SK-N-SH (cell line): ENCODE data around the gene BMP6. TPM values are rescaled to one million over a fixed set of nuclear protein-coding genes. Genes with fewer than 3 reads are reported as not detected.

Experiments
- CTCF ChIA-PET: fragments of 300-600, 350-600 bp; formaldehyde crosslinking; extraction: SDS; loops from one replicate; lab custom pipeline; 2021; lab: Yijun Ruan, JAX
- POLR2A ChIA-PET: fragments of 350-600 bp; sonication (Branson Sonifier 250); formaldehyde crosslinking; extraction: SDS; loops from one replicate; lab custom pipeline; 2020; ENCODE audit warnings: antibody characterized with exemption, inconsistent platforms; lab: Yijun Ruan, JAX
- DNase-seq: peaks from one replicate; pipeline ENCODE4 v3.0.0; 2012
- H2AFZ ChIP-seq: fragments of 200-600 bp; sonication (generic); 2 replicates; pipeline ENCODE4 v1.8.1; 2016; ENCODE audit warnings: antibody characterized with exemption, mild to moderate bottlenecking, low read depth
- H3F3A ChIP-seq: fragments of 200-600 bp; sonication (generic); replicated peaks from 2 replicates; pipeline ENCODE3; 2016; ENCODE audit warnings: antibody characterized with exemption, mild to moderate bottlenecking; ENCODE audit not compliant: insufficient read depth
- H3K27ac ChIP-seq, 2 experiments: fragments of 200-500 bp in 1 of 2; fragments of 200-600 bp in 1 of 2; sonication (Bioruptor generic) in 1 of 2; sonication (generic), shearing (Covaris generic) in 1 of 2; 2 replicates each; pipeline versions ENCODE4 v1.5.1 to v1.6.1; 2014 to 2016; ENCODE audit warnings: low read depth in 2 of 2, inconsistent platforms in 1 of 2, low read length in 1 of 2, mild to moderate bottlenecking in 1 of 2, mixed read lengths in 1 of 2
- H3K27me3 ChIP-seq: fragments of 200-600 bp; sonication (generic), shearing (Covaris generic); 2 replicates; pipeline ENCODE4 v1.6.1; 2016; ENCODE audit warnings: mixed run types; ENCODE audit not compliant: insufficient read depth
- H3K36me3 ChIP-seq, 2 experiments: fragments of 200-500 bp in 1 of 2; fragments of 200-600 bp in 1 of 2; sonication (Bioruptor generic) in 1 of 2; sonication (generic) in 1 of 2; replicated peaks in 1 of 2; 2 replicates each; pipeline versions ENCODE3 to v1.5.1; 2014 to 2016; ENCODE audit warnings: low read length in 1 of 2, mild to moderate bottlenecking in 1 of 2; ENCODE audit not compliant: insufficient read depth in 2 of 2, control insufficient read depth in 1 of 2
- H3K4me1 ChIP-seq, 2 experiments: fragments of 200-500 bp in 1 of 2; fragments of 200-600 bp in 1 of 2; sonication (Bioruptor generic) in 1 of 2; sonication (generic), shearing (Covaris generic) in 1 of 2; 2 replicates each; pipeline versions ENCODE4 v1.5.1 to v1.6.1; 2014 to 2016; ENCODE audit warnings: low read depth in 1 of 2, low read length in 1 of 2, mixed run types in 1 of 2; ENCODE audit not compliant: insufficient read depth in 2 of 2, control insufficient read depth in 1 of 2
- H3K4me2 ChIP-seq: fragments of 200-600 bp; sonication (generic), shearing (Covaris generic); 2 replicates; pipeline ENCODE4 v1.6.1; 2017; ENCODE audit warnings: mixed run types
- H3K4me3 ChIP-seq, 2 experiments: fragments of 200-500 bp in 1 of 2; fragments of 200-600 bp in 1 of 2; sonication (Bioruptor generic) in 1 of 2; sonication (generic), shearing (Covaris generic) in 1 of 2; 2 replicates each; pipeline versions ENCODE4 v1.5.1 to v1.8.1; 2014 to 2016; ENCODE audit warnings: low read depth in 2 of 2, inconsistent platforms in 1 of 2, low read length in 1 of 2, mild to moderate bottlenecking in 1 of 2, mixed read lengths in 1 of 2, moderate library complexity in 1 of 2
- H3K79me2 ChIP-seq: fragments of 200-600 bp; sonication (generic); 2 replicates; pipeline ENCODE4 v1.8.1; 2017; ENCODE audit warnings: mild to moderate bottlenecking; ENCODE audit not compliant: insufficient read depth
- H3K9ac ChIP-seq: fragments of 200-600 bp; sonication (generic); 2 replicates; pipeline ENCODE4 v1.6.1; 2017; ENCODE audit warnings: mixed run types
- H3K9me2 ChIP-seq: fragments of 200-600 bp; sonication (generic); 2 replicates; pipeline ENCODE4 v1.6.1; 2017; ENCODE audit warnings: mixed run types
- H3K9me3 ChIP-seq: fragments of 200-600 bp; sonication (generic); 2 replicates; pipeline ENCODE4 v1.6.1; 2017; ENCODE audit warnings: mixed run types, mild to moderate bottlenecking, moderate library complexity
- H4K20me1 ChIP-seq: fragments of 200-600 bp; sonication (generic); 2 replicates; pipeline ENCODE4 v1.6.1; 2017; ENCODE audit warnings: mild to moderate bottlenecking, mixed run types; ENCODE audit not compliant: insufficient read depth
- FOSL2 ChIP-seq: IDR thresholded peaks from 2 replicates; pipeline ENCODE4 v1.4.0; 2012; ENCODE audit warnings: low read depth, mild to moderate bottlenecking, moderate library complexity, borderline replicate concordance
- JUND ChIP-seq: IDR thresholded peaks from 2 replicates; pipeline ENCODE4 v1.4.0; 2012
- MEF2A ChIP-seq: IDR thresholded peaks from 2 replicates; pipeline ENCODE4 v1.4.0; 2012; ENCODE audit warnings: low read depth, borderline replicate concordance
- NFIC ChIP-seq: IDR thresholded peaks from 2 replicates; pipeline ENCODE4 v1.4.0; 2012; ENCODE audit warnings: borderline replicate concordance
- NRF1 ChIP-seq: IDR thresholded peaks from 2 replicates; pipeline ENCODE4 v1.6.1; 2012; ENCODE audit warnings: low read depth, mild to moderate bottlenecking, low read length
- POLR2AphosphoS5 ChIP-seq: IDR thresholded peaks from 2 replicates; pipeline ENCODE4 v1.6.1; 2012; ENCODE audit warnings: low read depth, low read length
- RAD21 ChIP-seq: IDR thresholded peaks from 2 replicates; pipeline ENCODE4 v1.6.1; 2012; ENCODE audit warnings: mild to moderate bottlenecking, low read length
- RCOR1 ChIP-seq: fragments of 150-350 bp; IDR thresholded peaks from 2 replicates; pipeline ENCODE4 v1.6.1; 2017; ENCODE audit warnings: antibody characterized with exemption, low read length
- RFX5 ChIP-seq: IDR thresholded peaks from 2 replicates; pipeline ENCODE4 v1.6.1; 2012; ENCODE audit warnings: mild to moderate bottlenecking, improper control_type of control experiment, low read length
- RXRA ChIP-seq: IDR thresholded peaks from 2 replicates; pipeline ENCODE4 v1.4.0; 2012; ENCODE audit warnings: low read depth, mild to moderate bottlenecking, borderline replicate concordance
- SIN3A ChIP-seq: IDR thresholded peaks from 2 replicates; pipeline ENCODE4 v1.6.1; 2012; ENCODE audit warnings: low read depth, mild to moderate bottlenecking, low read length, moderate library complexity, borderline replicate concordance
- TAF1 ChIP-seq: IDR thresholded peaks from 2 replicates; pipeline ENCODE4 v1.6.1; 2012; ENCODE audit warnings: low read depth, mild to moderate bottlenecking, low read length, moderate library complexity, borderline replicate concordance
- TCF12 ChIP-seq: IDR thresholded peaks from 2 replicates; pipeline ENCODE4 v1.4.0; 2012
- TEAD4 ChIP-seq: IDR thresholded peaks from 2 replicates; pipeline ENCODE4 v1.4.0; 2012; ENCODE audit warnings: mild to moderate bottlenecking, borderline replicate concordance; ENCODE audit not compliant: insufficient read depth
- WGBS: methylation state at CpG from one replicate; pipeline ENCODE4 v1.1.6; 2017; ENCODE audit warnings: low lambda C conversion rate; 5-methylcytosine and 5-hydroxymethylcytosine counted together
- polyA plus RNA-seq, 3 experiments: library from polyadenylated mRNA; depleted of rRNA; stranded (reverse); fragments of >200 nt; gene quantifications; 2 replicates each; pipeline ENCODE4 v1.2.3, GENCODE V29; 2012
- TF ChIP-seq, protein P1 (sequence below): IDR thresholded peaks from 2 replicates; pipeline ENCODE4; 2012
- TF ChIP-seq, protein P2 (sequence below): IDR thresholded peaks from 2 replicates; pipeline ENCODE4 v1.6.1; 2012; ENCODE audit warnings: mild to moderate bottlenecking, low read depth, low read length, moderate library complexity
- TF ChIP-seq, protein P3 (sequence below): fragments of 150-350 bp; IDR thresholded peaks from 2 replicates; pipeline ENCODE4 v1.6.1; 2016; ENCODE audit warnings: mild to moderate bottlenecking, low read depth, low read length

Gene BMP6
- polyA plus RNA-seq, 1 of the 3 experiments (the other 2 are of a cell fraction): not detected

DNA sequence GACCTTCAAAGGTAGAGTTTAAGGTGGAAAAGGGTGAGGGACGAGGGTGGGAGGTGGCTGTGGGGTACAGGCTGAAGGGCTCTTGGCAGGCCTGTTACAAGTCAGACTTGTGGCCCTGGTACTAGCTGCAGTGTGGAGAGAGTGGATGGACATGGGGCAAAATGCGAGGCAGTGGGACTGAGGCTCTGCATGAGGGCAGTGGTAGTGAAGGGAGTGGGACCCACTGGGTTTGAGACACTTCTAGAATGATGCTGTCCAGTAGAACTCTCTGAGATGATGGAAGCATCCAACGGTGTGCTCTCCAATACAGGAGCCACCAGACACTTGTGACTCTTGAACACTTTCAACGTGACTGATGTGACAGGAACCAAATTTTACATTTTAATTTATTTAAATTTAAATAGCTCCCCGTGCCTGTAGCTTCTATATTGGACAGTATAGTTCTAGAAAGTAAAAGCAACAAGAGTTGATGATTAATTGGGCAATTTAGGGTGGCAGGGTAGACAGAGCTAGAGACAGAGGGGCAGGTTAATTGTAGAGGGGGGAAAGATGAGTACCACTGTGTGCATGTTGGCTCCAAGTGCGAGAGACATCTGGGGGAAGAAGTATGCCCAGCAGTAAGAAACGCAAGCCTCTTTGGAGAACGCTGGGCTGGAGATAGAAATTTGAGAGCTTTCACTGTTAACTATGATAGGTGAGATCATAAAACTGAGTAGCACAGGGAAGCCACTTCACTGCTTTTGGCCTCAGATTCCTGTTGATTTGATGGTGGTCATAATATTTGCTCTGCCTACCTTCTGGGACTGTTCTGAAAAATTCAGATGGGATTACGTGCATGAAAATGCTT, 107.2 kb downstream of the BMP6 start:
- Histone ChIP-seq H3K9ac (no peak overlapping the region), H3K27me3 (0 out of 2 replicates have a peak, but pooled peaks cover 4% of the 10 kb centered on the region), H4K20me1 (no peaks in the 10 kb centered on the region), H3K9me3 (no peaks in the 10 kb centered on the region), H3K27ac (no peak overlapping the region), H3K4me2 (no peak overlapping the region), H3K9me2 (no peaks in the 10 kb centered on the region), H3K4me1 (no peaks in the 10 kb centered on the region), H3F3A (no peaks in the 10 kb centered on the region), H2AFZ (no peak overlapping the region)
- CTCF ChIA-PET: no interaction called here
- WGBS: 17% methylated on average over 9 of the region's 9 CpGs
- no peak for DNase-seq
- TF ChIP-seq RFX5: no peak
- TF ChIP-seq, all 33 proteins: peak for 0
- Histone ChIP-seq H3K79me2 (no peaks in the 10 kb centered on the region), H3K4me3 (no peak overlapping the region), H3K36me3 (no peaks in the 10 kb centered on the region)
- POLR2A ChIA-PET: no interaction called here

DNA sequence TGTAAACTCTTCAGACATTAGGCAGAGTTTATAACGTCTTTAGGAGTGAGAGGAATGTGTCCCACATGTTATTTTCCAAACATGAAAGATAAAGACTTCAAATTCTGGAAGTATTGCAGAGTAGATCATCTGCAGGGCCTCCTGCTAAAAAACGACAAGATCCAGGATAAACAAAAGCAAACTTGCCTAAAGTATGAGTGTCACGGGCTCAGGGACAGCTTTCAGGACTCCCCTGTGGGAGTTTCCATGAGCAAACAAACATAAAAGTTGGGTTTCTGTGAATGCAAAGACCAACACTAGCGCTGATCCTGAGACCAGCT, 107.8 kb downstream of the BMP6 start:
- TF ChIP-seq FOSL2: no peak
- TF ChIP-seq, protein P1, sequence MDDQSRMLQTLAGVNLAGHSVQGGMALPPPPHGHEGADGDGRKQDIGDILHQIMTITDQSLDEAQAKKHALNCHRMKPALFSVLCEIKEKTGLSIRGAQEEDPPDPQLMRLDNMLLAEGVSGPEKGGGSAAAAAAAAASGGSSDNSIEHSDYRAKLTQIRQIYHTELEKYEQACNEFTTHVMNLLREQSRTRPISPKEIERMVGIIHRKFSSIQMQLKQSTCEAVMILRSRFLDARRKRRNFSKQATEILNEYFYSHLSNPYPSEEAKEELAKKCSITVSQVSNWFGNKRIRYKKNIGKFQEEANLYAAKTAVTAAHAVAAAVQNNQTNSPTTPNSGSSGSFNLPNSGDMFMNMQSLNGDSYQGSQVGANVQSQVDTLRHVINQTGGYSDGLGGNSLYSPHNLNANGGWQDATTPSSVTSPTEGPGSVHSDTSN: no peak
- no peak for TF ChIP-seq TCF12
- TF ChIP-seq MEF2A: no peak
- TF ChIP-seq, protein P2, sequence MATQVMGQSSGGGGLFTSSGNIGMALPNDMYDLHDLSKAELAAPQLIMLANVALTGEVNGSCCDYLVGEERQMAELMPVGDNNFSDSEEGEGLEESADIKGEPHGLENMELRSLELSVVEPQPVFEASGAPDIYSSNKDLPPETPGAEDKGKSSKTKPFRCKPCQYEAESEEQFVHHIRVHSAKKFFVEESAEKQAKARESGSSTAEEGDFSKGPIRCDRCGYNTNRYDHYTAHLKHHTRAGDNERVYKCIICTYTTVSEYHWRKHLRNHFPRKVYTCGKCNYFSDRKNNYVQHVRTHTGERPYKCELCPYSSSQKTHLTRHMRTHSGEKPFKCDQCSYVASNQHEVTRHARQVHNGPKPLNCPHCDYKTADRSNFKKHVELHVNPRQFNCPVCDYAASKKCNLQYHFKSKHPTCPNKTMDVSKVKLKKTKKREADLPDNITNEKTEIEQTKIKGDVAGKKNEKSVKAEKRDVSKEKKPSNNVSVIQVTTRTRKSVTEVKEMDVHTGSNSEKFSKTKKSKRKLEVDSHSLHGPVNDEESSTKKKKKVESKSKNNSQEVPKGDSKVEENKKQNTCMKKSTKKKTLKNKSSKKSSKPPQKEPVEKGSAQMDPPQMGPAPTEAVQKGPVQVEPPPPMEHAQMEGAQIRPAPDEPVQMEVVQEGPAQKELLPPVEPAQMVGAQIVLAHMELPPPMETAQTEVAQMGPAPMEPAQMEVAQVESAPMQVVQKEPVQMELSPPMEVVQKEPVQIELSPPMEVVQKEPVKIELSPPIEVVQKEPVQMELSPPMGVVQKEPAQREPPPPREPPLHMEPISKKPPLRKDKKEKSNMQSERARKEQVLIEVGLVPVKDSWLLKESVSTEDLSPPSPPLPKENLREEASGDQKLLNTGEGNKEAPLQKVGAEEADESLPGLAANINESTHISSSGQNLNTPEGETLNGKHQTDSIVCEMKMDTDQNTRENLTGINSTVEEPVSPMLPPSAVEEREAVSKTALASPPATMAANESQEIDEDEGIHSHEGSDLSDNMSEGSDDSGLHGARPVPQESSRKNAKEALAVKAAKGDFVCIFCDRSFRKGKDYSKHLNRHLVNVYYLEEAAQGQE: no peak
- no peak for TF ChIP-seq JUND
- TF ChIP-seq SIN3A: no peak
- no peak for TF ChIP-seq RXRA
- TF ChIP-seq NRF1: no peak
- no peak for TF ChIP-seq RAD21
- no peak for TF ChIP-seq POLR2AphosphoS5
- TF ChIP-seq TEAD4: no peak
- no peak for TF ChIP-seq TAF1
- TF ChIP-seq, protein P3, sequence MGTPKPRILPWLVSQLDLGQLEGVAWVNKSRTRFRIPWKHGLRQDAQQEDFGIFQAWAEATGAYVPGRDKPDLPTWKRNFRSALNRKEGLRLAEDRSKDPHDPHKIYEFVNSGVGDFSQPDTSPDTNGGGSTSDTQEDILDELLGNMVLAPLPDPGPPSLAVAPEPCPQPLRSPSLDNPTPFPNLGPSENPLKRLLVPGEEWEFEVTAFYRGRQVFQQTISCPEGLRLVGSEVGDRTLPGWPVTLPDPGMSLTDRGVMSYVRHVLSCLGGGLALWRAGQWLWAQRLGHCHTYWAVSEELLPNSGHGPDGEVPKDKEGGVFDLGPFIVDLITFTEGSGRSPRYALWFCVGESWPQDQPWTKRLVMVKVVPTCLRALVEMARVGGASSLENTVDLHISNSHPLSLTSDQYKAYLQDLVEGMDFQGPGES: no peak
- TF ChIP-seq RFX5: no peak
- TF ChIP-seq RCOR1: no peak
- TF ChIP-seq NFIC: no peak
- Histone ChIP-seq H3K27me3 (0 out of 2 replicates have a peak, but pooled peaks cover 4% of the 10 kb centered on the region), H3K36me3 (no peaks in the 10 kb centered on the region), H3K4me3 (no peak overlapping the region), H3F3A (no peaks in the 10 kb centered on the region), H3K9ac (no peak overlapping the region), H3K9me2 (no peaks in the 10 kb centered on the region), H2AFZ (no peak overlapping the region), H3K4me1 (no peaks in the 10 kb centered on the region), H3K27ac (no peak overlapping the region), H4K20me1 (no peaks in the 10 kb centered on the region), H3K79me2 (no peaks in the 10 kb centered on the region), H3K9me3 (no peaks in the 10 kb centered on the region), H3K4me2 (no peak overlapping the region)
- no peak for DNase-seq
- ChIA-PET CTCF (no interaction called here), POLR2A (no interaction called here)
- 17% methylated on average over 4 of the region's 4 CpGs for WGBS
